ENCODE data around the gene GGCT.
"Not testable (repeated sequence)": the region's sequence is repeated elsewhere in the genome, so short reads cannot be mapped to it uniquely, and the experiment has no call there.

The GGCT gene

DNA sequence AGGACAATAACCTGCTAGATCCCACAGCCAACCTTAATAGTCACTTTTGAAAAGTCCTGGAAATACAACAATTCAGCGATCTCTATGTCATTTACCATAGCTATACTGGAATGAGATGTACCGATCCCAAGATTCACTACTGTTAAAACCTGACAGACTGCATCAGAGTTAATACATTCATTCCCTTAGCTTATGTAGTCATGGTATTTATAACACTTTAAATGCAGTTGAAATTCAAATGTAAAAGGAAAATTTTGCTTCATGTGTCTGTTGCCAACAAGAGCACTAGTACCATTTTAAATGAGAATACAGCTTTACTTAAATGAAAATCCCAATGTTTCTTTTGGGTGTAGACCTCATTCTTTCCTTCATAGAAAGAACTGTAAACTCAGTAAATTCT is 11.1 kb upstream of the GGCT start:
- DNase-seq (ENCODE audit: low read depth), result no peak

DNA sequence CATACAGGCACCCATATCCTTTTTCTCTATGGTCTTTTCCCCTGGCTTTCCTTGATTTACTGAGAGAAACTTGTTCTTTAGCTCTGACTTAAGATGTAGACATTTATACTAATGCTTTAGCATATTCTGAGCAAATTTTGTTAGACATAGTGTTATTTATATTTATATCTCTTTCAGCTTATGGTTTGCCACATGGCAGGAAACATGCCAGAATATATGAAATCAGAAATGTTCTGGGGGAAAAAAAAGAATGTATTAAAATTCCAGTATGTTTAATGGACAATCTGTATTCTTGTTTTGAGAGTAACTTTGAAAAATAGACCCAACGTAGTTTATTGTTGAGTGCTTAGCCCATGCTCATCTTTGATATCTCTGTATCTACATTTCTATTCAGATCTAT is 10.1 kb upstream of the GGCT start:
- no peak for DNase-seq (ENCODE audit: low read depth)

DNA sequence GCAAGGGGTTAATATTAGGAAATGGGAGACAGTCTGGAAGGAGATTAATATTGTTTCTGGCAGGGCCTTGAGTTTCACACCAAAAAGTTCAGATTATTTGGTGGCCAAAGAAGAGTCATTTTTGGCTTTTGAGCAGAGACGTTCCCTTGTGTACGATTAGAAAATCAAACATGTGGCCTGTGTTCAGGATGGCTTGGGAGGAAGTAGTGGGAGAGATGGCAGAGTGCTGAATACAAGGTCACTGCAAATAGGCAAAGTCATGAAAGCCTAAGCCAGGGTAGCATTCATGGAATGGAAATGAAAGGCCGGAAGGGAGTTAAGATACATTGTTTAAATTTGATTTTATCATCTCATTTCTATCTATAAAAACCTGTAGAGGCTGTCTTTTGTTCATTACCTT is 9.5 kb upstream of the GGCT start:
- DNase-seq (ENCODE audit: low read depth), result no peak

DNA sequence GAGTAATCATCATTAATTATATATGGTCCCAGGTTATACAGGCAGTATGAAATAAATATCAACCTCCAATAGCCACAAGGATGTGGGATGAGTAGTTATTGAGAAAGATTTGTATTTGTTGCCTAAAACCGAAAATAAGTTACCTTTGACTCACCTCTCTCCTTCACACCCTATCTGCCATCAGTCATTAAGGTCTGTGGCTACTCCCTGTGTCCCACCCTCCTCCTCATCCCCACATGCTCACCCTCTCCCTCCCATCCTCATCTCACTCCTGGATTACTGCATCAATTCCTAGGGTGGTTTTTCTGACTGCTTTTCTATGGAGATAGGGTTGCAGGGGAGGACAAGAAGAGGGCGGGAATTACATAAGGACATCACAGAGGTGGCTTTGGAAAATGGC is 9.1 kb upstream of the GGCT start:
- DNase-seq (ENCODE audit: low read depth), result no peak

DNA sequence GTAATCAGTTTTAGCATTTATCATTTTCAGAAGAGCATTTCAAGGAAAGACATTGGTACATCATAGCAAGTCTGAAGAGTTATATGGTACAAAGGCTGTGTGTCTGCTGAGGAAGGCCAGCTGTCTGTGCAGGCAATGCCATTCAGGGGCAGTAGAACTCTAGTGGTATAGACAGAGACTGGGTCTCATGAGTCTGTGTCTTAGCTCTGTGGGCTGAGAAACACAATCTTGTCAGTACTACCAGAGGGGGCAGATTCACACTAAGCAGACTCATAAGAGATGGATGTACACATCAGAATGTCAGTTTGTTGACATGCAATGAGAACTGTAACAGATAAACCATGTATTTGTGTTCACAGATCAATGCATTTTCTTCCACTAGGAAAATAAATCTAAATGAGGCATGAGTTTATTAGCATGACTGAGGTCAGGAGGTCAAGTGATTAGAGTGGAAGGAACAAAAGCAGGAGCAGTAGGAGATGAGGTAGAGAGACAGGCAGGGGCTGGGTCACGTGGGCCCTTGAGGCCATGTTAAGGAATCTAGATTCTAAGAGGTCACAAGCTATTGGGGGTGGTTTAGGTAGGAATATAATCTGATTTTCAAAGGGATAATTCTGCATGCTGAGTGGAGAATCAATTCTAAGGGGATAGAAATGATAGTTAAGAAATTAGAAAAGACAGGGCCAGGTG is 7.5 kb upstream of the GGCT start:
- no peak for DNase-seq (ENCODE audit: low read depth)

DNA sequence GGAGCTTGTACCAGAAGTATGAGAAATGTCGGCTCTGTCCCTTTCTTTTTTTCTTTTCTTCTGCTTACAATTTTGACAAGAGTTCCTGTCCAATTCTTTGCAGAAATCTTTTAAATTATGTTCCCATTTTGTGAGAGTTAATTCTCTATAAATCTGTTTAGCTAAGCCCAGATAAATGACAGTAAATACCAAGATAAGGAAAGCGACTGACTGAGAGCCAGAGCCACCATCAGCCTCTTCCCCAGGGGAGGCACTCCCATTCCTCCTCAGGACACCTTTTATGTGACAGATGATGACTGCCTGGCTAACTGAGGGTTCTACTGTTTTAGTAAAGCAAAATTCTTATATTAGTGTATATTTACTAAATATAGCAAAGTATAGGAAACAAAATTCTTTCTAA is 6.9 kb upstream of the GGCT start:
- DNase-seq (ENCODE audit: low read depth), result no peak

DNA sequence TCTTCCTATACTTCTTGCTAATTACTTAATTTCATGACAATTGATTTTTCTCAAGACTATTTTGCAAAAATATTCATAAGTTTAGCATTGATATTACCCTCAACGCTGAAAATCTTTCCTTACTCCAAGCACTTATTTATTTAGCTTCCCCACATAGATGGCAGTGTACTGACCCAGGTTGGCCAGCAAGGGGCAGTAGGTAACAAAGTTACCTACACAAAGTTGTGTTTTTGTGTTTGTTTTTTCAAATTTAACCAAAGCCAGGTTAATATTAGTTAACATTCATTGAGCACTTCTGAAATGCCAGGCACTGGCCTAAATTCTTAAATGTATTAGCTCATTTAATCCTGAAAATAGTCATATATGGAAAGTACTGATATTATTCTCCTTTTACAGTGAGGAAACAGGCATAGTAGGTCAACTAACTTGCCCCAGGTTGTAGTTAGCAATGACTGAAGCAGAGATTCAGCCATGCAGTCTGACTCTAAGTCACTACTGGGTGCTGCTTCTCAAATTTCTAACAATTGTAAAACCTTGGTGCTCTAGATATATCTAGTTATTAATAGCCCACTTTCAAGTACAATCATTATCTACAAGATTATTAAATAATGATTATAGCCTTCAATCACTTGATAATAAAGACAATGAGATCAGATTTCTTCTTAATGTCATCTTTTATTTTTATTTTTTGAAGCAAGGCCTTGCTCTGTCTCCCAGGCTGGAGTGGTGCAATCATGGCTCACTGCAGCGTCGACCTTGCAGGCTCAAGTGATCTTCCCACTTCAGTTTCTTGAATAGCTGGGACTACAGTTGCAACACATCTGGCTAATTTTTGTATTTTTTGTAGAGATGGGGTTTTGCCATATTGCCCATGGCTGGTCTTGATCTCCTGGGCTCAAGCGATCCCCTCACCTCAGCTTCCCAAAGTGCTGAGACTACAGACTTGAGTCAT is 5.8 kb upstream of the GGCT start:
- no peak for DNase-seq (ENCODE audit: low read depth)

DNA sequence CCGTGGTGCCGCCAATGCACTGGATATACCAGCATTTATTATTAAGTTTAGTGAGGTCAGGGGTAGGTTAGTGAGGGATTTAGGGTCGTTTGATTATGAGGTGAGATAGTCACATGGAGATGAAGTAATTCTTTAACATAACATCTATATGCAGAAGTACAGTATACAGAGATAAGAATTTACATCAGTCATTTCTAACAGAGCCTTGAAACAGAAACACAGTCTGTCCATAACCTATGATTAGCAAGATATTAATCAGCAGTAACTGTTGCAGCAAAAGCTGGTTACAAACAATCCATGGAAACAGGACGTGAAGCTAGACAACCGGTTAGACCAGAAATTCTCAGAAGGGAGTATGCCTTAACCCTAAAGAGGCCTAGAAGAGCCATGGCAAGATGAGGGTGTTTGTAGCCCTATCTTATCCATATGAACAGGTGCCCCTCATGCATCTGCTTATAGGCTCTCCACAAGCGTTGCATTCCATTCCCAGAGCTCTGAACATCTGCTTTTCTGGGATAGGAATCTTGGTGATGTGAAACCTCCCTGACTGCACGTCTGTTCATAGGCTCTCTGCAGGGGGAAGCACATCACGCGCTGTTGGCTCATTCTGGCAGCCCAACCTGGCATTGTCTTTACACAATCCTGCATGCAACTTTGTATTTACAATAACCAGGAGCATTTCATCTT is 4.7 kb upstream of the GGCT start:
- not testable (repeated sequence) for DNase-seq (ENCODE audit: low read depth)

DNA sequence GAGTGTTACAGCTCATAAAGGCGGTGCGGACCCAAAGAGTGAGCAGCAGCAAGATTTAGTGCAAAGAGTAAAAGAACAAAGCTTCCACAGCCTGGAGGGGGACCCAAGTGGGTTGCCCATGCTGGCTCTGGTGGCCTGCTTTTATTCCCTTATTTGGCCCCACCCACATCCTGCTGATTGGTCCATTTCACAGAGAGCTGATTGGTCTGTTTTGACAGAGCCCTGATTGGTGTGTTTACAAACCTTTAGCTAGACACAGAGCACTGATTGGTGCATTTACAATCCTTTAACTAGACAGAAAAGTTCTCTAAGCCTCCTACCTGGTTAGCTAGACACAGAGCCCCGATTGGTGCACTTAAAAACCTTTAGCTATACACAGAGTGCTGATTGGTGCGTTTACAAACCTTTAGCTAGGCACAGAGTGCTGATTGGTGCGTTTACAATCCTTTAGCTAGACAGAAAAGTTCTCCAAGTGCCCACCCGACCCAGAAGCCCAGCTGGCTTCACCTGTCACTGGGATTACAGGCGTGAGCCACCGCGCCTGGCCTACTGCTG is 2.8 kb upstream of the GGCT start:
- DNase-seq (ENCODE audit: low read depth), result not testable (repeated sequence)

DNA sequence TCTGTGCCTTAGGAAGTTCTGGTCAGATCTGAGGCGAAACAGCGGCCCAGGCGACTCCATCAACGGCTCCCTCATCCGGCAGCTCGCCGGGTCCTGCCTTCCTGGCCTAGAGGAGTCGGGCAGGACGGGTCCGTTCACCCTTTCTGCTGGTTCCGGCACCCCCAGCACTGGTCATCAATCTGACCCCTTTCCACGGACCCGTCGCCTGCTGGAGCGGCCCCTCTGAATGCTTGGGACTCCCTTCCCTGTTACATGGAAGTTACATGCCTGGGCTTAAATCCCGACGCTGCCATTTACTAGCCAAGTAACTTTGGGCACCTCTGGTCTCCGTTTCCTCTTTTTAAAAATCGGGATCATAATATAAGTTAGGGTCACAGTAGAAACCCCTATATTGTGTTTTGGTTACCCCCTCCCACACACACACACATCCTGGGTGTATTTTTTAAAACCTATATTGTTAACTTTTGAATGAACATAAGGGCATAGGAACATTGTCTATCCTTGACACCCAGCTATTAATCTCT is 607 bp upstream of the GGCT start:
- DNase-seq (ENCODE audit: low read depth), result no peak

DNA sequence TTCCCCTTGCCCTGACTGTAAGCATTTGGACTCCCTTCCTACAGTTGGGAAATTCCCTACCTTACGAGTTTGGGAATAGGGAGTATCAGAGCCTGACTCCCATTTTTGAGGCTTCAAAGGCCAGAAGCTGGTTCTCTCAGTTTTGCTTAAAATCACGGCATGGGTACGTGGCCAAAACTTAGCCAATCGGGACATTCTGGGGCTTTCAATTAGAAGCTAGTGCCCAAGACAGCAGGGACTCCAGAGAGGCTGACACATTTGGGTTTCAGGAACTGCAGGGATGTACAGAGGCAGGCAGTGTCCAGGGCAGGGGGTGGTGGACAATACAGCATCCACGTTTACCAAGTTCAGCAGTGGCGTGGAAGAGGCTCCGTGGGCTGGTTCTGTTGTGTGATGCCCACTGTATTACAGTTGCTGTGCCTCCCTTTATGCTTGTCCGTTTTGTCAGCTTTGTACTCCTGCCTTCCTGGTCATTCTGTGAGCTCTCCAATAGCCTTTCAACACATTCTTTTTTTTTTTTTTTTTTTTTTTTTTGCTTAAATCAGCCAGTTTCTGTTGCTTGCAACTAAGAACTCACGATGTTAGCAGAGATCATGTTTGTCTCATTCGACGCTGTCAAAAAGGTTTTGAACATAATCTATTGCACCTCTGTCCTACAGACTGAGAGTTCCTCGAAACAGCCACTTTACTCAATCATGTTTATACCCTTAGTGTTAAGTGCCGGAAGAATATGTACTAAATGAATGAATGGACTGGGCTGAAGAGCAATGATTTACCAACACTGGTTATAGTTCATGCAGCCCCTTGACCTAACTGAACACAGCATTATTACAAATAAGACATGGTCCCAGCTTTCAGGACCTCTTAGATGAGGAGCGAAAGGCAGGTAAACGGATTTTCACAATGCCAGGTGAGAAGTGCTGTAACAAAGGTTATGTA is 1.1 kb downstream of the GGCT start:
- DNase-seq (ENCODE audit: low read depth), result no peak

DNA sequence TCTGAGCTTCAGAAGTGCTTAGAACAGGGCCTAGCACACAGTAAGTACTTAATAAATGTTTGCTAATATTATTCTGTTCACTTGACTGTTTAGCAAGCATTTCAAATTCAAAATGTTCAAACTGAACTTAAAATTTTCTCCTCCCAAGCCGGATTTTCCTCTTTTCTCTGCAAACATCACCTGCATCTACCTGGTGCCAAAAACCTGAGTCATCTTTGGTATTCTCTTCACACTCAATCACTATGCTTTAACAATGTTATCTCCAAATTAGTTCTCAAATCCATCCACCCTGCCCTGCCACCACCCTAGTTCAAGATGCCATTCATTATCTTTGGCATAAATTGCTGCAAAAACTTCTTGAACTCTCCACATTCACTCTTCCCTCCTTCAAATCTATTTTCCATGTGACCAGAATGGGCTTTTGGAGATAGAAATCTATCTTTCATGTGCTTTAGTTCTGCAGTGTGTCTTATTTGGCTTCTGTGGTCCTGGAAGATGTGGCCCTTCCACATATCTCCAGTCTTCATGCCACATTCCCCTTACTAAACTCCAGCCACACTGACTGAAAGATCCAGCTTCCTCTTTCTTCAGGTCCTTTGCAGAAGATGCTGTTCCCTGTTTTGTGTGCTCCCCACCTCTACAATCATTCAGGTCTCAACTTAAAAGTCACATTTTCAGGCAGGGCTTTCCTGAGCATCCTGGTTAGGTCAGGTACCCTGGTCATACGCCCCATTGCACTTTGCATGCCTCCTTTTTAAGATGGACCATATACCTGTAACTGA is 2.0 kb downstream of the GGCT start:
- DNase-seq (ENCODE audit: low read depth), result no peak

DNA sequence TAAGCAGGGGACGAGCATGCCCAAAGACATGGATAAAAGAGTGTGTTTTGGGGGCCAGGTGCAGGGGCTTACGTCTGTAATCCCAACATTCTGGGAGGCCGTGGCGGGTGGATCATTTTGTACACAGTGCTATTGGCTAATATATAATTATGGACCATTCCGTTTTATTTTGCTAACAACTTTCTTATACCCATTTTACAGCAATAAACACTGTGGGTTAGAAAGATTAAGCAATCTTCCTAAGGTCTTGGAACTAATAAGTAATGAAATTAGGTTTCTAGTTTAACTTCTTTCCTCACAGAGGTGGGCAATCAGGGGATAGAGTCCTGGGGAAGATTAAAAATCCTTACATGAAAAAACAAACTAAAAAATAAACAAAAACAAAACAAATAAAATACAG is 3.4 kb downstream of the GGCT start:
- DNase-seq (ENCODE audit: low read depth), result no peak

DNA sequence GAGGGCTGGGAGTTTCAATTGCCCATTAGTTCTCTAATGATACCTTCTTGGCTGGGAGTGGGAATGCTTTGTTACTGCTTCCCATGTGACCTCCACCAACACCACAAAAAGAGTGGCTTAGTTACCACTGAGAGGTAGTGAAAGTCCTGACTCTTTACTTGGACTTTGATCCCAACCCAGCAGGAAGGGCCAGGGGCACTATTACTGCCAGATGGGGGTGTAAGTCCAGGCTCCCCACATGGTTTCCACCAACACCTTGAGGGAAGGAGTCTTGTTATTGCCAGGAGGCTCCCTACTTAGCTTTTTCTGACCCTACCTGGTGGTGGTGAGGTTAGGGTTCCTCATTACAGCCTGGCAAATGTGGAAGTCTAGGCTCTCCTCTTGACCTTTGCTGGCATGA is 11.4 kb downstream of the GGCT start:
- no peak for DNase-seq (ENCODE audit: low read depth)

DNA sequence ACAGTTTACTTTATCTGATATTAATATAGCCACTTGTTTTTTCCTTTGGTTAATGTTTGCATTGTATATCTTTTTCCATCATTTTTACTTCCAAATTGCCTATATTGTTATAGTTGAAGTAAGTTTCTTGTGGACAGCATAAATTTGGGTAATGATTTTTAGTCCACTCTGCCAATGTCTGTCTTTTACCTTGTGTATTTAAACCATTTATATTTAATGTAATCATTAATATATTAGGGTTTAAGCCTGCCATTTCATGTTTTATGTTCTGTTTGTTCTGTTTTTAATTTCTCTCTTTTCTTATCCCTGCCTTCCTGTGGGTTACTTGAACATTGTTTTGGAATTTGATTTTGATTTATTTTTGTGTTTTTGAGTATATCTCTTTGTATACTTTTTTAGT is 13.2 kb downstream of the GGCT start:
- no peak for DNase-seq (ENCODE audit: low read depth)

DNA sequence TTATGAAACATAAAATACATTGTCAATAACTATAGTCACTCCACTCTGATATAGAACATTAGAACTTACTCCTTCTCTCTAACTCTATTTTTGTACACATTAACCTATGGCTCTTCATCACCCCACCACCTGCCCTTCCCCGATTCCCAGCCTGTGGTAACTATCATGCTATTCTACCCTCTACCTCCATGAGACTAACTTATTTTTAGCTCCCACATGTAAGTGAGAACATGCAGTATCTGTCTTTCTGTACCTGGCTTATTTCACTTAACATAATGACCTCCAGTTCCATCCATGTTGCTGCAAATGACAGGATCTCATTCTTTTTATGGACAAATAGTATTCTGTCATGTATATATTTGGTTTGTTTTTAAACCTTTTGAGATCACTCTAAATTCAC is 17.3 kb downstream of the GGCT start:
- DNase-seq (ENCODE audit: low read depth), result no peak

DNA sequence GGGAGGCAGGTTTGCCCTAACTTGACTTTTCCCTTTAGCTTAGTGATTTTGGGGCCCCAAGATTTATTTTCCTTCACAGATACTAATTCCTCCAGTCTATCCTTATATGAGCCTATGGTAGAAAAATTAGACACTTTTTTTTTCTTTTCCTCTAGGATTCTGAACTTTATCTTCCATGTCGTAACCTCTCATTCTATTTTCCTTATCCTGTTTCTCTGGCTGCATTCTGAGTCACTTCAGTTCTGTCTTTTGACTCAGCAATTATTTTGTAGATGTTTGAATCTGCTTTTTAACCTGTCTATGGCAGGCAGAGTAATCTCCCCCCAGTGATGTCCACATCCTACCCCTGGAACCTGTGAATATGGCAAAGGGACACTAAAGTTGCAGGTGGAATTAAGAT is 19.0 kb downstream of the GGCT start:
- no peak for DNase-seq (ENCODE audit: low read depth)

DNA sequence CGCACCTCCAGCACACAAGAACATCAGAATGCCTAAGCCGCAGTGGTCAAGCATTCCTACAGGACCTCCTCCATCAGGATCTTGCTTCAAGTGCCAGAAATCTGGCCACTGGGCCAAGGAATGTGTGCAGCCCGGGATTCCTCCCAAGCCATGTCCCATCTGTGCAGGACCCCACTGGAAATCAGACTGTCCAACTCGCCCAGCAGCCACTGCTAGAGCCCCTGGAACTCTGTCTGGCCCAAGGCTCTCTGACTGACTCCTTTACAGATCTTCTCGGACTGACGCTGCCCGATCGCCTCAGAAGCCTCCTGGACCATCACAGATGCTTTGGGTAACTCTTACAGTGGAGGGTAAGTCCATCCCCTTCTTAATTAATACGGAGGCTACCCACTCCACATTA is 23.2 kb downstream of the GGCT start:
- not testable (repeated sequence) for DNase-seq (ENCODE audit: low read depth)

DNA sequence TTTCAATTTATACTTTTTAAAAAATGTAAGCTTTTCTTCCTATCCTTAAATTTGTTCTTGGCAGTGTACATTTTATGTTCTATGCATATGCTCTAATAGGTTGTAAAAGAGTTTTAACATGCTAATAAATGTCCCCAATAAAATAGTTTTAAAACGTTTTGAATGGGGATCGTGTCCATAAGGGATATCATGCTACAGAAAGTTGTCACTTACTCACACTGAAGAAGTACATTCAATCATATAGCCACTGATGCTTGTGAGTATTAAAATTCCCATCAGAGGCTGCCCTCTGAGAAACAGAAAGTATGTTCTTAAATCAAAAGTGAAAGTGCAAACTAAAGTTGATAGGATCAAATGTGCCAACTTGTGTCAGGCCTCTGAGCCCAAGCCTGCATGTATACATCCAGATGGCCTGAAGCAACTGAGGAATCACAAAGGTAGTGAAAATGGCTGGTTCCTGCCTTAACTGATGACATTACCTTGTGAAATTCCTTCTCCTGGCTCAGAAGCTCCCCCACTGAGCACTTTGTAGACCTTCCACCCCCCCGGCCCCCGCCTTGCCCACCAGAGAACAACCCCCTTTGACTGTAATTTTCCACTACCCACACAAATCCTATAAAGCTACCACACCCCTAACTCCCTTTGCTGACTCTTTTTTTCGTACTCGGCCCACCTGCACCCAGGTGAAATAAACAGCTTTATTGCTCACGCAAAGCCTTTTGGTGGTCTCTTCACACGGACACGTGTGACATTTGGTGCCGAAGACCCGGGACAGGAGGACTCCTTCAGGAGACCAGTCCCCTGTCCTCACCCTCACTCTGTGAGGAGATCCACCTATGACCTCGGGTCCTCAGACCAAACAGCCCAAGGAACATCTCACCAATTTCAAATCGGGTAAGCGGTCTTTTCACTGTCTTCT is 25.2 kb downstream of the GGCT start:
- DNase-seq (ENCODE audit: low read depth), result no peak

Measured in stromal cell of bone marrow (primary cell).